ENCODE data around the gene PRR3. TPM values are rescaled to one million over a fixed set of nuclear protein-coding genes. Genes with fewer than 3 reads are reported as not detected.
"Not testable (repeated sequence)": the region's sequence is repeated elsewhere in the genome, so short reads cannot be mapped to it uniquely, and the experiment has no call there.

Gene PRR3
- total and polyA plus RNA-seq, 2 experiments from 2014 or later, result 10.9 to 15.2 TPM

DNA sequence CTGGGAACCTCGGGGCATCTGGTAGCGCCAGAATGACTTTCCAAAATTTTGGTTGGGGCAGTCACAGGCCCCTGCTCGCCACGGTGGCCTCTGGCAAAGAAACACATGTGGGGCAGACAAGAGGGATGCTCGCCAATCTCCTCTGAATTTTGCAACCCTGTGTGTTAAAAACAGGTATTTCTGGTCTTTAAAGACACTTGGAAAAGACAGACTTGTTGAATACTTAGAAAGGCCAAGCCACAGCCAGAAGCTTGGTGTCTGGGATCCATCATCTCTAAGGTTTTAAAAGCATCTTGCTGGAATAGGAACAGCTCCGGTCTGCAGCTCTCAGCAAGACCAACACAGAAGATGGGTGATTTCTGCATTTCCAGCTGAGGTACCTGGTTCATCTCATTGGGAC is 36.6 kb upstream of the PRR3 start (continued):
- no peak for TF ChIP-seq POLR2AphosphoS5 (IDR thresholded peaks at IDR 0.05; ENCODE audit: low read depth)
- TF ChIP-seq JUNB (IDR thresholded peaks at IDR 0.05; ENCODE audit: unreplicated experiment), result no peak
- TF ChIP-seq, protein P1, sequence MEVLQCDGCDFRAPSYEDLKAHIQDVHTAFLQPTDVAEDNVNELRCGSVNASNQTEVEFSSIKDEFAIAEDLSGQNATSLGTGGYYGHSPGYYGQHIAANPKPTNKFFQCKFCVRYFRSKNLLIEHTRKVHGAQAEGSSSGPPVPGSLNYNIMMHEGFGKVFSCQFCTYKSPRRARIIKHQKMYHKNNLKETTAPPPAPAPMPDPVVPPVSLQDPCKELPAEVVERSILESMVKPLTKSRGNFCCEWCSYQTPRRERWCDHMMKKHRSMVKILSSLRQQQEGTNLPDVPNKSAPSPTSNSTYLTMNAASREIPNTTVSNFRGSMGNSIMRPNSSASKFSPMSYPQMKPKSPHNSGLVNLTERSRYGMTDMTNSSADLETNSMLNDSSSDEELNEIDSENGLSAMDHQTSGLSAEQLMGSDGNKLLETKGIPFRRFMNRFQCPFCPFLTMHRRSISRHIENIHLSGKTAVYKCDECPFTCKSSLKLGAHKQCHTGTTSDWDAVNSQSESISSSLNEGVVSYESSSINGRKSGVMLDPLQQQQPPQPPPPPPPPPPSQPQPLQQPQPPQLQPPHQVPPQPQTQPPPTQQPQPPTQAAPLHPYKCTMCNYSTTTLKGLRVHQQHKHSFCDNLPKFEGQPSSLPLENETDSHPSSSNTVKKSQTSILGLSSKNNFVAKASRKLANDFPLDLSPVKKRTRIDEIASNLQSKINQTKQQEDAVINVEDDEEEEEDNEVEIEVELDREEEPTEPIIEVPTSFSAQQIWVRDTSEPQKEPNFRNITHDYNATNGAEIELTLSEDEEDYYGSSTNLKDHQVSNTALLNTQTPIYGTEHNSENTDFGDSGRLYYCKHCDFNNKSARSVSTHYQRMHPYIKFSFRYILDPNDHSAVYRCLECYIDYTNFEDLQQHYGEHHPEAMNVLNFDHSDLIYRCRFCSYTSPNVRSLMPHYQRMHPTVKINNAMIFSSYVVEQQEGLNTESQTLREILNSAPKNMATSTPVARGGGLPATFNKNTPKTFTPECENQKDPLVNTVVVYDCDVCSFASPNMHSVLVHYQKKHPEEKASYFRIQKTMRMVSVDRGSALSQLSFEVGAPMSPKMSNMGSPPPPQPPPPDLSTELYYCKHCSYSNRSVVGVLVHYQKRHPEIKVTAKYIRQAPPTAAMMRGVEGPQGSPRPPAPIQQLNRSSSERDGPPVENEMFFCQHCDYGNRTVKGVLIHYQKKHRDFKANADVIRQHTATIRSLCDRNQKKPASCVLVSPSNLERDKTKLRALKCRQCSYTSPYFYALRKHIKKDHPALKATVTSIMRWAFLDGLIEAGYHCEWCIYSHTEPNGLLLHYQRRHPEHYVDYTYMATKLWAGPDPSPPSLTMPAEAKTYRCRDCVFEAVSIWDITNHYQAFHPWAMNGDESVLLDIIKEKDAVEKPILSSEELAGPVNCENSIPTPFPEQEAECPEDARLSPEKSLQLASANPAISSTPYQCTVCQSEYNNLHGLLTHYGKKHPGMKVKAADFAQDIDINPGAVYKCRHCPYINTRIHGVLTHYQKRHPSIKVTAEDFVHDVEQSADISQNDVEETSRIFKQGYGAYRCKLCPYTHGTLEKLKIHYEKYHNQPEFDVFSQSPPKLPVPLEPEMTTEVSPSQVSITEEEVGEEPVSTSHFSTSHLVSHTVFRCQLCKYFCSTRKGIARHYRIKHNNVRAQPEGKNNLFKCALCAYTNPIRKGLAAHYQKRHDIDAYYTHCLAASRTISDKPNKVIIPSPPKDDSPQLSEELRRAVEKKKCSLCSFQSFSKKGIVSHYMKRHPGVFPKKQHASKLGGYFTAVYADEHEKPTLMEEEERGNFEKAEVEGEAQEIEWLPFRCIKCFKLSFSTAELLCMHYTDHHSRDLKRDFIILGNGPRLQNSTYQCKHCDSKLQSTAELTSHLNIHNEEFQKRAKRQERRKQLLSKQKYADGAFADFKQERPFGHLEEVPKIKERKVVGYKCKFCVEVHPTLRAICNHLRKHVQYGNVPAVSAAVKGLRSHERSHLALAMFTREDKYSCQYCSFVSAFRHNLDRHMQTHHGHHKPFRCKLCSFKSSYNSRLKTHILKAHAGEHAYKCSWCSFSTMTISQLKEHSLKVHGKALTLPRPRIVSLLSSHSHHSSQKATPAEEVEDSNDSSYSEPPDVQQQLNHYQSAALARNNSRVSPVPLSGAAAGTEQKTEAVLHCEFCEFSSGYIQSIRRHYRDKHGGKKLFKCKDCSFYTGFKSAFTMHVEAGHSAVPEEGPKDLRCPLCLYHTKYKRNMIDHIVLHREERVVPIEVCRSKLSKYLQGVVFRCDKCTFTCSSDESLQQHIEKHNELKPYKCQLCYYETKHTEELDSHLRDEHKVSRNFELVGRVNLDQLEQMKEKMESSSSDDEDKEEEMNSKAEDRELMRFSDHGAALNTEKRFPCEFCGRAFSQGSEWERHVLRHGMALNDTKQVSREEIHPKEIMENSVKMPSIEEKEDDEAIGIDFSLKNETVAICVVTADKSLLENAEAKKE (CRISPR knock-in tag; IDR thresholded peaks at IDR 0.05), result no peak
- no peak for TF ChIP-seq ZNF114 (CRISPR knock-in tag; IDR thresholded peaks at IDR 0.05)
- TF ChIP-seq EZH2phosphoT487 (IDR thresholded peaks at IDR 0.05; ENCODE audit: unreplicated experiment), result no peak
- TF ChIP-seq STAT1 (IDR thresholded peaks at IDR 0.05; ENCODE audit: unreplicated experiment), result no peak

DNA sequence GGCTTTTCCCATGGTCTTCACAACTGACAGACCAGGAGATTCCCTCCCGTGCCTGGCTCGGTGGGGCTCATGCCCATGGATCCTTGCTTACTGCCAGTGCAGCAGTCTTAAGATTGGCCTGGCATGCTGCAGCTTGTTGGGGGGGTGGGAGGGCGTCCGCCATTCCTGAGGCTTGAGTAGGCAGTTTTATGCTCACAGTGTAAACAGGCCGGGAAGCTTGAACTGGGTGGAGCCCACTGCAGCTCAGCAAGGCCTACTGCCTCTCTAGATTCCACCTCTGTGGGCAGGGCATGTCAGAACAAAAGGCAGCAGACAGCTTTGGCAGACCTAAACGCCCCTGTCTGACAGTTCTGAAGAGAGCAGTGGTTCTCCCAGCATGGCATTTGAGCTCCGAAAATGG is 36.0 kb upstream of the PRR3 start:
- not testable (repeated sequence) for H2AFZ ChIP-seq; H4K20me1 ChIP-seq (replicated peaks; ENCODE audit: insufficient read depth); H3F3A ChIP-seq (replicated peaks; ENCODE audit: low read depth); H3K4me3 ChIP-seq; ATAC-seq; DNase-seq (ENCODE audit: low spot score); H3K27ac Mint-ChIP-seq; H3K27ac ChIP-seq (ENCODE audit: low read depth); H3K27me3 ChIP-seq (ENCODE audit: insufficient read depth); H3K4me3 Mint-ChIP-seq; H3K4me1 ChIP-seq (ENCODE audit: insufficient read depth); H3K4me2 ChIP-seq; H3K36me3 Mint-ChIP-seq (ENCODE audit: low read depth); H3K36me3 ChIP-seq (ENCODE audit: insufficient read depth); H3K4me1 Mint-ChIP-seq; H3K79me2 ChIP-seq (replicated peaks; ENCODE audit: insufficient read depth); H3K9me2 ChIP-seq (ENCODE audit: insufficient read depth)
- H3K9me3 Mint-ChIP-seq, result peaks cover 35% of the 10 kb centered on the region
- H3K27me3 Mint-ChIP-seq (ENCODE audit: insufficient read depth, low read depth, poor library complexity), result peaks cover 13% of the 10 kb centered on the region

DNA sequence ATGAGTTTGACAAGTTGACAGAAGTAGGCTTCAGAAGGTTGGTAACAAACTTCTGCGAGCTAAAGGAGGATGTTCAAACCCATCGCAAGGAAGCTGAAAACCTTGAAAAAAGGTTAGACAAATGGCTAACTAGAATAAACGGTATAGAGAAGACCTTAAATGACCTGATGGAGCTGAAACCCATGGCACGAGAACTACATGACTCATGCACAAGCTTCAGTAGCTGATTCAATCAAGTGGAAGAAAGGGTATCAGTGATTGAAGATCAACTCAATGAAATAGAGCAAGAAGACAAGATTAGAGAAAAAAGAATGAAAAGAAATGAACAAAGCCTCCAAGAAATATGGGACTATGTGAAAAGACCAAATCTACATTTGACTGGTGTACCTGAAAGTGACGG is 35.1 kb upstream of the PRR3 start:
- ATAC-seq; H3K27ac ChIP-seq (ENCODE audit: low read depth); H3F3A ChIP-seq (replicated peaks; ENCODE audit: low read depth); H3K36me3 ChIP-seq (ENCODE audit: insufficient read depth); H4K20me1 ChIP-seq (replicated peaks; ENCODE audit: insufficient read depth); H3K9me2 ChIP-seq (ENCODE audit: insufficient read depth); H3K79me2 ChIP-seq (replicated peaks; ENCODE audit: insufficient read depth); H3K4me2 ChIP-seq; H3K36me3 Mint-ChIP-seq (ENCODE audit: low read depth); DNase-seq (ENCODE audit: low spot score); H3K4me3 Mint-ChIP-seq; H2AFZ ChIP-seq; H3K27ac Mint-ChIP-seq; H3K4me3 ChIP-seq; H3K27me3 ChIP-seq (ENCODE audit: insufficient read depth); H3K4me1 ChIP-seq (ENCODE audit: insufficient read depth); H3K4me1 Mint-ChIP-seq: not testable (repeated sequence)
- peaks cover 13% of the 10 kb centered on the region for H3K27me3 Mint-ChIP-seq (ENCODE audit: insufficient read depth, low read depth, poor library complexity)
- peaks cover 40% of the 10 kb centered on the region for H3K9me3 Mint-ChIP-seq

DNA sequence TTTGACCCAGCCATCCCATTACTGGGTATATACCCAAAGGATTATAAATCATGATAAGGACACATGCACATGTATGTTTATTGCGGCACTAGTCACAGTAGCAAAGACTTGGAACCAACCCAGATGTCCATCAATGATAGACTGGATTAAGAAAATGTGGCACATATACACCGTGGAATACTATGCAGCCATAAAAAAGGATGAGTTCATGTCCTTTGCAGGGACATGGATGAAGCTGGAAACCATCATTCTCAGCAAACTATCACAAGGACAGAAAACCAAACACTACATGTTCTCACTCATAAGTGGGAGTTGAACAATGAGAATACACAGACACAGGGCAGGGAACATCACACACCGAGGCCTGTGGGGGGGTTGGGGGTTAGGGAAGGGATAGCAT is 30.7 kb upstream of the PRR3 start:
- not testable (repeated sequence) for H3K4me3 ChIP-seq; H3K79me2 ChIP-seq (replicated peaks; ENCODE audit: insufficient read depth); H2AFZ ChIP-seq; H3K4me1 ChIP-seq (ENCODE audit: insufficient read depth); H3K36me3 Mint-ChIP-seq (ENCODE audit: low read depth); H3K4me3 Mint-ChIP-seq; H3K27ac ChIP-seq (ENCODE audit: low read depth); H3F3A ChIP-seq (replicated peaks; ENCODE audit: low read depth); H3K27ac Mint-ChIP-seq; H4K20me1 ChIP-seq (replicated peaks; ENCODE audit: insufficient read depth); H3K9me2 ChIP-seq (ENCODE audit: insufficient read depth); ATAC-seq; H3K4me2 ChIP-seq; H3K4me1 Mint-ChIP-seq; H3K27me3 ChIP-seq (ENCODE audit: insufficient read depth); H3K36me3 ChIP-seq (ENCODE audit: insufficient read depth); DNase-seq (ENCODE audit: low spot score)
- Mint-ChIP-seq H3K27me3 (ENCODE audit: insufficient read depth, low read depth, poor library complexity) (peaks cover 11% of the 10 kb centered on the region), H3K9me3 (peaks cover 15% of the 10 kb centered on the region; the same call in 2 of the 3 replicates)

DNA sequence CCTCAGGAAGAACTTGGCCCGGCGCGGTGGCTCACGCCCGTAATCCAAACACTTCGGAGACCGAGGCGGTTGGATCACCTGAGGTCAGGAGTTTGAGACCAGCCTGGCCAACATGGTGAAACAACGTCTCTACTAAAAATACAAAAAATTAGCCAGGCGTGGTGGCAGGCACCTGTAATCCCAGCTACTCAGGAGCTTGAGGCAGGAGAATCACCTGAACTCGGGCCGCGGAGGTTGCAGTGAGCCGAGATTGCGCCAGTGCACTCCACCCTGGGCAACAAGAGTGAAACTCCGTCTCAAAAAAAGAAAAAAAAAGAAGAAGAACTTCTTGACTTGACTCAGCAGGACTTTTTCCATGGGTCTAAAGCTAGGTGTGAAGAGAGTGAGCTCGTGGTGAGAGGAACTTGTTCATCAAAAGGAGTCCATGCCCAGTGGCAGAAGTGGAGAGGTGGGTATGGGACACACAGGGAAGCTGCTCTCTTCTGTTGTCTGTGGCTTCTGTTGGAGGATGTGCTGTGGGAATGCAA is 27.7 kb upstream of the PRR3 start:
- H3K4me2 ChIP-seq; H4K20me1 ChIP-seq (replicated peaks; ENCODE audit: insufficient read depth); H2AFZ ChIP-seq; H3K9me3 Mint-ChIP-seq; H3K27me3 ChIP-seq (ENCODE audit: insufficient read depth); DNase-seq (ENCODE audit: low spot score); H3K79me2 ChIP-seq (replicated peaks; ENCODE audit: insufficient read depth); H3K9me2 ChIP-seq (ENCODE audit: insufficient read depth); H3K27ac ChIP-seq (ENCODE audit: low read depth); H3K36me3 ChIP-seq (ENCODE audit: insufficient read depth); H3K27ac Mint-ChIP-seq; H3K4me3 Mint-ChIP-seq; H3K27me3 Mint-ChIP-seq (ENCODE audit: insufficient read depth, low read depth, poor library complexity); H3K36me3 Mint-ChIP-seq (ENCODE audit: low read depth); H3F3A ChIP-seq (replicated peaks; ENCODE audit: low read depth); ATAC-seq; H3K4me1 Mint-ChIP-seq; H3K4me1 ChIP-seq (ENCODE audit: insufficient read depth); H3K4me3 ChIP-seq: not testable (repeated sequence)
